WERI-Rb-1 (cell line): Measurements from ENCODE around the gene SCEL.
"Not testable (repeated sequence)": the region's sequence is repeated elsewhere in the genome, so short reads cannot be mapped to it uniquely, and the experiment has no call there.

ENCODE experiments used
- DNase-seq: peaks from one replicate; pipeline ENCODE4 v3.0.0-alpha.2; 2020
- H3K27ac ChIP-seq: fragments of 250-450 bp; sonication (Bioruptor Pico); 2 replicates; pipeline ENCODE4 v1.5.1; 2020; ENCODE audit warnings: mild to moderate bottlenecking, moderate library complexity
- H3K27me3 ChIP-seq: fragments of 250-450 bp; sonication (Bioruptor Pico); 2 replicates; pipeline ENCODE4 v1.5.1; 2021; ENCODE audit warnings: mild to moderate bottlenecking, low read depth, moderate library complexity; ENCODE audit not compliant: insufficient read depth, severe bottlenecking
- H3K36me3 ChIP-seq: fragments of 250-450 bp; sonication (Bioruptor Pico); 2 replicates; pipeline ENCODE4 v1.5.1; 2020; ENCODE audit warnings: mild to moderate bottlenecking, moderate library complexity
- H3K4me3 ChIP-seq: 2 replicates; pipeline ENCODE4 v1.5.1; 2011; ENCODE audit warnings: low read depth, mild to moderate bottlenecking, control low read depth, low read length
- H3K9me3 ChIP-seq: fragments of 250-450 bp; sonication (Bioruptor Pico); 2 replicates; pipeline ENCODE4 v1.5.1; 2021; ENCODE audit warnings: mild to moderate bottlenecking, moderate library complexity; ENCODE audit not compliant: severe bottlenecking
- CTCF ChIP-seq: IDR thresholded peaks from 2 replicates; pipeline ENCODE4 v1.5.1; 2011; ENCODE audit warnings: low read depth, mild to moderate bottlenecking, control low read depth, inconsistent platforms, low read length

SCEL gene

DNA sequence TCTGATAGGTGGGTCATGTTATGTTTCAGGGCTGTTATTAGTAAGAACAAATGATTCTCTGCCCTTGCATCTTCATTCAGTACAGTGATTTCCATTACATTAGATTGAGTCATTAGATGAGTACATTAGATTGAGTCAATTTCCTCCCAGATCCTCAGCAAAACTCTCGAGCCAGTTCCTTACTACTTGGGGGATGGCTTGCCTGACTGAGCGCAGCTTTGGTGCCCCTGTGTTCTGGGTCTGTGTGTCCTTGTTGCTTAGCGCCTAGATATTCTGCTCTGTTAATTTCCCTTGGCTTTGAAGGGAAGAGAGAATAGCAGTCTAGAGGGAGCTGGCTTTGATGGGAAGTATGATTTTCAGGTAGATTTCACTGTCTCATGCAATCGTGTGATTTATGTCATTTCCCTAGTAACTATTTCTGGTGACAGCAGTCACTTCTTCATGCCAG, 19.1 kb upstream of the SCEL start:
- H3K27me3 ChIP-seq = no peaks in the 10 kb centered on the region
- H3K36me3 ChIP-seq = no peaks in the 10 kb centered on the region
- H3K4me3 ChIP-seq = no peak overlapping the region
- H3K9me3 ChIP-seq = no peaks in the 10 kb centered on the region
- TF ChIP-seq CTCF = no peak
- no peak overlapping the region for H3K27ac ChIP-seq
- DNase-seq = no peak

DNA sequence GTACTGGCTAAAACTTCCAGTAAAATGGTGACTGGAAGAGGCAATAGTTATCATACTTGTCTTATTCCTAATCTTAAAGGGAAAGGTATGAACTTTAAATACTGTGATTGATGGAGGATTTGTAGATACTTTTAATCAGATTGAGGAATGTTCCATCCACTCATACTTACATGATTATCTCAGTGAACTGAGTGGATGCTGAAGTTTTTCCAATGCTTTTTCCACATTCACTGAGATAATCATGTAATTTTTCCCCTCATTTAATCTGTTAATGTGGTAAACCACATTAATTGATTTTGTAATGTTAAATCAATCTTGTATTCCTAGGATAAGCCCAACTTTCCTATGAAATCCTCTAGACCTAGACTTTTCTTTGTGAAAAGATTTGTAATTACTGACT, 17.2 kb upstream of the SCEL start:
- no peak for DNase-seq
- no peak overlapping the region for H3K4me3 ChIP-seq
- no peaks in the 10 kb centered on the region for H3K36me3 ChIP-seq
- no peaks in the 10 kb centered on the region for H3K9me3 ChIP-seq
- TF ChIP-seq CTCF = no peak
- H3K27me3 ChIP-seq = no peaks in the 10 kb centered on the region
- no peak overlapping the region for H3K27ac ChIP-seq

GRCh38 chr13:77519396-77519795, 16.1 kb upstream of the SCEL start:
- not testable (repeated sequence) for H3K4me3 ChIP-seq, H3K36me3 ChIP-seq, H3K27me3 ChIP-seq, H3K27ac ChIP-seq, DNase-seq, H3K9me3 ChIP-seq

DNA sequence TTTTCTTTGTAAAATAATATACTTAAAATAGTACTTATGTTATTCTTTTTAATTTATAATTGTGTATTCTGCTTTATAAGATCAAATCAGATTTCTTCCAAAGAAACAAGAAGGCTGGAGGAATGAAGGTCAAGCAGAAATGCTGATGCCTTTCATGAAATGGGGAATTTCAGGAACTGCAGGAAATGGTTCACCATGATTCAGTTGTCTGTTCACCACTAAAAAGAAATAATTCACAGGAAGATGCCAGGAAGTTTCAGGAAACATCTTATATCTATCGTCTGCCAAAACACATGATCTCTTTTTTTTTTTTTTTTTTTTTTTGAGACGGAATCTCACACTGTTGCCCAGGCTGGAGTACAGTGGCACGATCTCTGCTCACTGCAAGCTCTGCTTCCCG, 15.7 kb upstream of the SCEL start:
- H3K27me3 ChIP-seq = no peaks in the 10 kb centered on the region
- DNase-seq = no peak
- no peak overlapping the region for H3K27ac ChIP-seq
- no peaks in the 10 kb centered on the region for H3K9me3 ChIP-seq
- no peak for TF ChIP-seq CTCF
- no peaks in the 10 kb centered on the region for H3K36me3 ChIP-seq
- H3K4me3 ChIP-seq = no peak overlapping the region

DNA sequence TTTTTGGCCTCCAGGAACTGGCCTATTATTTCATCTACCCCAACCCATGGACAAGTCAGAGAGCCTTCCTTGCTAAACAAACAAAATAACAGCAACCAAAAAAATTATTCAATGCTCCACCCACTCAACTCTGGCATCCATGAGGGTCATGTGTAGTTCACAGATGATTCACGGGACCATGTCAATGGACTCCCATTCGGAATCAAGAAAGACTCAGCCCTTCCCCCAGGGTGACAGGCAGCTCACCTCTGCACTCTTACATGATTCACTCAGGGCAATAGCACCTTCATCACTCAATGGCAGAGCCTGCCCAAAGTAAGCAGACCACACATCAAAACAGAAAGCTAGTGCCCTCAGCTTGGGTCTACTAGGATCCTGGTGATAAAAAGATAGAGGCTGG, 14.3 kb upstream of the SCEL start:
- H3K27me3 ChIP-seq = no peaks in the 10 kb centered on the region
- H3K9me3 ChIP-seq = no peaks in the 10 kb centered on the region
- TF ChIP-seq CTCF = no peak
- H3K27ac ChIP-seq = no peak overlapping the region
- H3K36me3 ChIP-seq = no peaks in the 10 kb centered on the region
- DNase-seq = no peak
- no peak overlapping the region for H3K4me3 ChIP-seq

GRCh38 chr13:77521595-77522367, 13.7 kb upstream of the SCEL start:
- Histone ChIP-seq H3K27ac (no peak overlapping the region), H3K9me3 (no peaks in the 10 kb centered on the region), H3K36me3 (no peaks in the 10 kb centered on the region), H3K4me3 (no peak overlapping the region), H3K27me3 (no peaks in the 10 kb centered on the region)
- DNase-seq = no peak
- TF ChIP-seq CTCF = no peak
